Upper lobe of left lung (tissue), 6 donors: ENCODE data around the gene ADPRH. TPM values are rescaled to one million over a fixed set of nuclear protein-coding genes. Genes with fewer than 3 reads are reported as not detected.

Experiments used
- ATAC-seq, 2 donors: fragments of 200-7000 bp; cut with Tn5 transposase; one replicate each; pipeline ENCODE4 v1.9.1; 2022; ENCODE audit warnings: mild to moderate bottlenecking in 2 of 2, moderate library complexity in 2 of 2; ENCODE audit not compliant: low FRiP score in 2 of 2
- DNase-seq, 2 donors: peaks; one replicate each; pipeline ENCODE4 v3.0.0-alpha.2; 2019 to 2020
- H3K27ac ChIP-seq, 4 donors: fragments of 200-600 bp; sonication (generic); one replicate each; pipeline ENCODE4 v1.5.1; 2016 to 2019
- H3K27me3 ChIP-seq, 4 donors: fragments of 200-600 bp; sonication (generic); one replicate each; pipeline ENCODE4 v1.5.1; 2017 to 2019
- H3K36me3 ChIP-seq, 4 donors: fragments of 200-600 bp; sonication (generic); one replicate each; pipeline ENCODE4 v1.5.1; 2016 to 2019
- H3K4me1 ChIP-seq, 4 donors: fragments of 200-600 bp; sonication (generic); one replicate each; pipeline ENCODE4 v1.5.1; 2018 to 2019
- H3K4me3 ChIP-seq, 4 donors: fragments of 200-600 bp; sonication (generic); one replicate each; pipeline ENCODE4 v1.5.1; 2017 to 2019; ENCODE audit warnings: mild to moderate bottlenecking in 2 of 4, moderate library complexity in 1 of 4
- H3K9me3 ChIP-seq, 4 donors: fragments of 200-600 bp; sonication (generic); one replicate each; pipeline ENCODE4 v1.5.1; 2018 to 2019
- EP300 ChIP-seq, 4 donors: sonication (generic); formaldehyde crosslinking; IDR thresholded peaks; one replicate each; pipeline ENCODE4 v1.5.1; 2017; ENCODE audit warnings: antibody characterized with exemption in 4 of 4, control low read depth in 2 of 4
- POLR2A ChIP-seq, 4 donors: fragments of 450-650 bp; IDR thresholded peaks; one replicate each; pipeline ENCODE4 v1.5.1; 2016 to 2017; ENCODE audit warnings: antibody characterized with exemption in 4 of 4, mild to moderate bottlenecking in 2 of 4
- POLR2AphosphoS5 ChIP-seq, 2 donors: sonication (generic); formaldehyde crosslinking; IDR thresholded peaks; one replicate each; pipeline ENCODE4 v1.5.1; 2017; ENCODE audit warnings: antibody characterized with exemption in 2 of 2
- WGBS, 2 donors: methylation state at CpG; one replicate each; pipeline ENCODE4 v1.1.5; 2017 to 2018; 5-methylcytosine and 5-hydroxymethylcytosine counted together
- total RNA-seq, 6 donors: library from RNA; depleted of rRNA in 4 of 6; stranded (reverse); fragments of >200 nt in 4 of 6; gene quantifications; one replicate each; pipeline versions ENCODE4 v1.1.0 to v1.2.1, GENCODE V29; 2016 to 2021
- TF ChIP-seq, protein P1 (sequence below), 6 experiments: fragments of 450-650 bp in 4 of 6; fragments of 200-600 bp in 2 of 6; sonication (generic) in 2 of 6; IDR thresholded peaks; one replicate each; pipeline ENCODE4 v1.5.1; 2016 to 2019; ENCODE audit warnings: antibody characterized with exemption in 6 of 6
- donor health status: DM: no; HTN: no; CAD: no; lungs with moderate emphysema.
- donor health status: DM: no; HTN: yes; CAD: no; lungs with severe emphysema.

ADPRH gene
- total RNA-seq, 6 donors from 2014 or later = 18.9 to 33.8 (median 25.1) TPM

DNA sequence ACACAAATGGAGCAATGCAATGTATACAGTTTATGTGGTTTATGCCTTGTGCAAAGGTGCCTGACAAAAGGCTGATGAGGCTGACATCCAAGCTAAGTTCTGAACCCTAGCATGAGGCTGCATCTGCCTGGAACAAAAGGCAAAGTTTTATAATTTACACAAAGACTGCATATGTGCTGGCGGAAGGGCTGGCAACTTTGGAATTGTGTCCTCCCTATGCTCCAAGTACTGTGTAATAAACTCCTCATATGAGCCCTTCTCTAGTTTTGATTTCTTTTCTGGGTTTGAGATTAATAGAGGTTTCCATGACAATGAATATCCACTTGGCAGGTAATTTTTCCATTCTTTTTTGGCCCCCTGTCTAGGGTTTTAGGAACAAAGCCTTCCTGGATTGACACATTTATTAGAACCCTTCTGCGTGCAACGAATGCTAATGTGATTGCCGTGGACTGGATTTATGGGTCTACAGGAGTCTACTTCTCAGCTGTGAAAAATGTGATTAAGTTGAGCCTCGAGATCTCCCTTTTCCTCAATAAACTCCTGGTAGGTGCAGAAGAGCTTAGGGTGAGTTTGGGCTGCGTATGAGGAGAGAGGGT, 29.2 kb downstream of the ADPRH start:
- TF ChIP-seq EP300 (IDR thresholded peaks at IDR 0.05) (no peak), POLR2AphosphoS5 (IDR thresholded peaks at IDR 0.05) (no peak)
- no peak overlapping the region for H3K27ac ChIP-seq
- no peaks in the 10 kb centered on the region for H3K27me3 ChIP-seq
- peaks cover 0 to 2% (median 0%) of the 10 kb centered on the region in 4 donors for H3K36me3 ChIP-seq
- no peak for ATAC-seq
- H3K9me3 ChIP-seq = no peaks in the 10 kb centered on the region
- peaks cover 0 to 6% (median 2%) of the 10 kb centered on the region in 4 donors for H3K4me1 ChIP-seq
- 91 to 95% methylated on average over 6 of the region's 6 CpGs for WGBS, 2 donors
- no peak for DNase-seq
- H3K4me3 ChIP-seq = no peak overlapping the region

GRCh38 chr3:119609301-119609700, 30.0 kb downstream of the ADPRH start:
- TF ChIP-seq, protein P1, sequence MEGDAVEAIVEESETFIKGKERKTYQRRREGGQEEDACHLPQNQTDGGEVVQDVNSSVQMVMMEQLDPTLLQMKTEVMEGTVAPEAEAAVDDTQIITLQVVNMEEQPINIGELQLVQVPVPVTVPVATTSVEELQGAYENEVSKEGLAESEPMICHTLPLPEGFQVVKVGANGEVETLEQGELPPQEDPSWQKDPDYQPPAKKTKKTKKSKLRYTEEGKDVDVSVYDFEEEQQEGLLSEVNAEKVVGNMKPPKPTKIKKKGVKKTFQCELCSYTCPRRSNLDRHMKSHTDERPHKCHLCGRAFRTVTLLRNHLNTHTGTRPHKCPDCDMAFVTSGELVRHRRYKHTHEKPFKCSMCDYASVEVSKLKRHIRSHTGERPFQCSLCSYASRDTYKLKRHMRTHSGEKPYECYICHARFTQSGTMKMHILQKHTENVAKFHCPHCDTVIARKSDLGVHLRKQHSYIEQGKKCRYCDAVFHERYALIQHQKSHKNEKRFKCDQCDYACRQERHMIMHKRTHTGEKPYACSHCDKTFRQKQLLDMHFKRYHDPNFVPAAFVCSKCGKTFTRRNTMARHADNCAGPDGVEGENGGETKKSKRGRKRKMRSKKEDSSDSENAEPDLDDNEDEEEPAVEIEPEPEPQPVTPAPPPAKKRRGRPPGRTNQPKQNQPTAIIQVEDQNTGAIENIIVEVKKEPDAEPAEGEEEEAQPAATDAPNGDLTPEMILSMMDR (IDR thresholded peaks at IDR 0.05) = no peak
- TF ChIP-seq POLR2AphosphoS5 (IDR thresholded peaks at IDR 0.05) (no peak), EP300 (IDR thresholded peaks at IDR 0.05) (no peak), POLR2A (IDR thresholded peaks at IDR 0.05) (no peak)
- DNase-seq = no peak

GRCh38 chr3:119611664-119612063, 32.4 kb downstream of the ADPRH start:
- WGBS, 2 donors = 94 to 100% methylated on average over 1 of the region's 1 CpG
- ATAC-seq (no peak), DNase-seq (no peak)
- Histone ChIP-seq H3K27ac (no peak overlapping the region), H3K9me3 (no peaks in the 10 kb centered on the region), H3K27me3 (no peaks in the 10 kb centered on the region), H3K4me3 (no peak overlapping the region), H3K36me3 (peaks cover 0 to 2% (median 0%) of the 10 kb centered on the region in 4 donors), H3K4me1 (no peaks in the 10 kb centered on the region)
- no peak for TF ChIP-seq POLR2A (IDR thresholded peaks at IDR 0.05)
- no peak for TF ChIP-seq POLR2AphosphoS5 (IDR thresholded peaks at IDR 0.05)
- no peak for TF ChIP-seq EP300 (IDR thresholded peaks at IDR 0.05)
- TF ChIP-seq, protein P1 (IDR thresholded peaks at IDR 0.05) = no peak

More at GRCh38 chr3:119609301-119609700, 30.0 kb downstream of the ADPRH start:
- Histone ChIP-seq H3K27me3 (no peaks in the 10 kb centered on the region), H3K36me3 (peaks cover 0 to 2% (median 0%) of the 10 kb centered on the region in 4 donors), H3K4me3 (no peak overlapping the region), H3K27ac (no peak overlapping the region), H3K4me1 (no peaks in the 10 kb centered on the region), H3K9me3 (no peaks in the 10 kb centered on the region)
- WGBS, 2 donors = 66 to 69% methylated on average over 3 to 6 of the region's 6 CpGs
- ATAC-seq = no peak

GRCh38 chr3:119613201-119613600, 33.9 kb downstream of the ADPRH start:
- Histone ChIP-seq H3K27me3 (no peaks in the 10 kb centered on the region), H3K27ac (no peak overlapping the region), H3K4me1 (no peaks in the 10 kb centered on the region), H3K4me3 (no peak overlapping the region), H3K36me3 (peaks cover 0 to 4% (median 0%) of the 10 kb centered on the region in 4 donors), H3K9me3 (no peaks in the 10 kb centered on the region)
- 92 to 100% methylated on average over 1 of the region's 1 CpG for WGBS, 2 donors
- ATAC-seq = no peak
- TF ChIP-seq, protein P1 (IDR thresholded peaks at IDR 0.05) = no peak
- TF ChIP-seq POLR2A (IDR thresholded peaks at IDR 0.05) (no peak), EP300 (IDR thresholded peaks at IDR 0.05) (no peak), POLR2AphosphoS5 (IDR thresholded peaks at IDR 0.05) (no peak)
- DNase-seq = no peak

DNA sequence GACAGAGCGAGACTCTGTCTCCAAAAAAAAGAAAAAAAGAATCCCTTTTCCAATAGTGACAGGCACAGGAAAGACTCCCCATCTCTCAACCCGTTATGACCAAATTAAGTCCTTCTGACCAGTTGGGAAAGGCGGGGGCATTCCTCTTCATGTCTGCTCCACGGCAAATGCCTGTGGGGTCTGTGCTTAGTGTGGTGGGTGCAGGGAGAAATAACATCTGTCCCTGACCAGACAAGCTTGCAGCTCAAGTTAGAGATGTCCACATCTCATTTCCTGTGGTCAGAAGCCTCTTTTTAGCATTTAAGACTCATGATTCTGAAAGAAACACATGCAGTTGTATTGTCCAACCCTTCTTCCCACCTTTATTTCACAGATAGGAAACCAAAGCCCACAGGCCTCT, 34.6 kb downstream of the ADPRH start:
- Histone ChIP-seq H3K27me3 (no peaks in the 10 kb centered on the region), H3K9me3 (no peaks in the 10 kb centered on the region), H3K36me3 (peaks cover 0 to 7% (median 0%) of the 10 kb centered on the region in 4 donors), H3K4me3 (no peak overlapping the region), H3K4me1 (no peaks in the 10 kb centered on the region), H3K27ac (no peak overlapping the region)
- TF ChIP-seq EP300 (IDR thresholded peaks at IDR 0.05) = no peak
- TF ChIP-seq POLR2AphosphoS5 (IDR thresholded peaks at IDR 0.05) = no peak
- TF ChIP-seq POLR2A (IDR thresholded peaks at IDR 0.05) = no peak
- TF ChIP-seq, protein P1 (IDR thresholded peaks at IDR 0.05) = no peak
- WGBS, 2 donors = 88 to 91% methylated on average over 4 of the region's 4 CpGs
- no peak for DNase-seq
- no peak for ATAC-seq
